GM12874 (cell line): ENCODE results near the gene CAPN14.

Experiments
- TF ChIP-seq, protein P1 (sequence below): IDR thresholded peaks from 2 replicates; pipeline ENCODE4 v1.5.1; 2011; ENCODE audit warnings: low read depth, mild to moderate bottlenecking, control low read depth, low read length, moderate library complexity; ENCODE audit not compliant: insufficient read depth

The CAPN14 gene

GRCh38 chr2:31136732-31137131 lies 80.6 kb downstream of the CAPN14 start:
- TF ChIP-seq, protein P1, sequence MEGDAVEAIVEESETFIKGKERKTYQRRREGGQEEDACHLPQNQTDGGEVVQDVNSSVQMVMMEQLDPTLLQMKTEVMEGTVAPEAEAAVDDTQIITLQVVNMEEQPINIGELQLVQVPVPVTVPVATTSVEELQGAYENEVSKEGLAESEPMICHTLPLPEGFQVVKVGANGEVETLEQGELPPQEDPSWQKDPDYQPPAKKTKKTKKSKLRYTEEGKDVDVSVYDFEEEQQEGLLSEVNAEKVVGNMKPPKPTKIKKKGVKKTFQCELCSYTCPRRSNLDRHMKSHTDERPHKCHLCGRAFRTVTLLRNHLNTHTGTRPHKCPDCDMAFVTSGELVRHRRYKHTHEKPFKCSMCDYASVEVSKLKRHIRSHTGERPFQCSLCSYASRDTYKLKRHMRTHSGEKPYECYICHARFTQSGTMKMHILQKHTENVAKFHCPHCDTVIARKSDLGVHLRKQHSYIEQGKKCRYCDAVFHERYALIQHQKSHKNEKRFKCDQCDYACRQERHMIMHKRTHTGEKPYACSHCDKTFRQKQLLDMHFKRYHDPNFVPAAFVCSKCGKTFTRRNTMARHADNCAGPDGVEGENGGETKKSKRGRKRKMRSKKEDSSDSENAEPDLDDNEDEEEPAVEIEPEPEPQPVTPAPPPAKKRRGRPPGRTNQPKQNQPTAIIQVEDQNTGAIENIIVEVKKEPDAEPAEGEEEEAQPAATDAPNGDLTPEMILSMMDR, result no peak

GRCh38 chr2:31136000-31136399 lies 81.3 kb downstream of the CAPN14 start:
- TF ChIP-seq, protein P1, result no peak

GRCh38 chr2:31134480-31134879 lies 82.8 kb downstream of the CAPN14 start:
- TF ChIP-seq, protein P1, result no peak

- TF ChIP-seq, protein P1, result no peak
Measured at GRCh38 chr2:31132786-31133185, 84.5 kb downstream of the CAPN14 start.

- TF ChIP-seq, protein P1, result no peak
Measured at GRCh38 chr2:31131871-31132270, 85.4 kb downstream of the CAPN14 start.

DNA sequence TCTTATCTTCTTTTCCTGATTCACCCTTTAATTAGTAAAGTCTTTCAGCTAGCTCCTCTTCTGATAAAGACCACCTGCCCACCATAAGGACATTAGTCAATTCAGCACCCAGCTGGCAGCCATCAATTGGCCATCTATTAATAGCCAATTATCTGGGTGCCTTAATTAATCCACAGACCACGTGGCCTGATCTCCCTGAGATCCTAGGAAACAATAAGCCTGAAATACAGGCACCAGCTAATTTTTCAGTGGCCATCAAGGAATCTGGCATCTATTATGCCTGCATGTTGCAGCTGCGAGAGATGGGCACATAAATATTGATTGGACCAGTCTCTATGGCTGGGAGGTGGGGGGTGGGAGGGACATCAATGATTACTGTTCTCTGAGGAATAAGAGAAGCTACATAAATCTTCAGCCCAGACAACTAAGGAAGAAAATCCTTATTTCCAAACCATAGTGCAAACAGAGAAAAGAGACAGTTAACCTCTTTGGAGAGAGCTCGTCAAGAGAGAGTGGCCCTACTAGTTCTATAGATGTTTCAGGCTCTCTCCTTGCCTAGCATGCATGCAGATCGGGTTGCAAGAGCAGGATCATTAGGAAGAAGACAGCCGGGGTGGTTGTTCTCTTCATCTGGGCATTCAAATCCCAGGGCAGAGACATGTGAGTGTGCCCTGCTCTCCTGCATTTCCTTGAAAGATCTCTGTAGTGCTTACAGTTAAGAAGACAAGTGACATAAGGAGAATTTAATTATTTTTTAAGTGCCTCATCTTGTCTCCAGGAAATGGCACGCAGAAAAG lies 87.7 kb downstream of the CAPN14 start:
- TF ChIP-seq, protein P1, result no peak

GRCh38 chr2:31127931-31128330 lies 89.4 kb downstream of the CAPN14 start:
- TF ChIP-seq, protein P1, result no peak
